Smooth muscle cell (in vitro differentiated cells): ENCODE measurements around the gene VAMP4. TPM values are rescaled to one million over a fixed set of nuclear protein-coding genes. Genes with fewer than 3 reads are reported as not detected.

Source experiments
- DNase-seq: peaks from one replicate; lab custom pipeline; 2025; ENCODE audit not compliant: unreplicated experiment; lab: John Stamatoyannopoulos, UW
- H2AFZ ChIP-seq: fragments of 200-600 bp; sonication (generic); 2 replicates; pipeline ENCODE4 v1.6.0; 2016; ENCODE audit warnings: antibody characterized with exemption, low read depth, mild to moderate bottlenecking
- H3F3A ChIP-seq: fragments of 200-600 bp; sonication (generic); 2 replicates; pipeline ENCODE4 v1.6.0; 2017; ENCODE audit warnings: antibody characterized with exemption, low read depth
- H3K27ac ChIP-seq: fragments of 200-600 bp; sonication (generic); 2 replicates; pipeline ENCODE4 v1.5.1; 2016; ENCODE audit warnings: low read depth, mild to moderate bottlenecking
- H3K27me3 ChIP-seq: fragments of 200-600 bp; sonication (generic); 2 replicates; pipeline ENCODE4 v1.6.1; 2016; ENCODE audit warnings: low read depth, mild to moderate bottlenecking
- H3K36me3 ChIP-seq: fragments of 200-600 bp; sonication (generic); 2 replicates; pipeline ENCODE4 v1.5.1; 2016; ENCODE audit warnings: low read depth
- H3K4me1 ChIP-seq: fragments of 200-600 bp; sonication (generic); 2 replicates; pipeline ENCODE4 v1.5.1; 2016; ENCODE audit warnings: low read depth
- H3K4me2 ChIP-seq: fragments of 200-600 bp; sonication (generic); 2 replicates; pipeline ENCODE4 v1.6.0; 2016; ENCODE audit warnings: mild to moderate bottlenecking
- H3K4me3 ChIP-seq: fragments of 200-600 bp; sonication (generic); 2 replicates; pipeline ENCODE4 v1.5.1; 2016; ENCODE audit warnings: mild to moderate bottlenecking
- H3K79me2 ChIP-seq: fragments of 200-600 bp; sonication (generic); 2 replicates; pipeline ENCODE4 v1.6.0; 2016; ENCODE audit warnings: low read depth, mild to moderate bottlenecking
- H3K9ac ChIP-seq: fragments of 200-600 bp; sonication (generic); 2 replicates; pipeline ENCODE4 v1.6.0; 2016; ENCODE audit warnings: low read depth
- H3K9me3 ChIP-seq: fragments of 200-600 bp; sonication (generic); replicated peaks from 2 replicates; pipeline ENCODE4 v1.5.1; 2016; ENCODE audit warnings: low read depth
- H4K20me1 ChIP-seq: fragments of 200-600 bp; sonication (generic); 2 replicates; pipeline ENCODE4 v1.6.0; 2016; ENCODE audit warnings: low read depth
- CTCF ChIP-seq: fragments of 200-600 bp; sonication (generic); IDR thresholded peaks from 2 replicates; pipeline ENCODE4 v1.5.1; 2017; ENCODE audit warnings: borderline replicate concordance, mild to moderate bottlenecking, antibody characterized with exemption; ENCODE audit not compliant: insufficient read depth, poor library complexity, severe bottlenecking
- WGBS: methylation state at CpG from one replicate; pipeline ENCODE4 v1.1.7; 2016; ENCODE audit warnings: low lambda C conversion rate; 5-methylcytosine and 5-hydroxymethylcytosine counted together
- polyA plus RNA-seq: library from polyadenylated mRNA; unstranded; fragments of >200 nt; fragmentation: Nextera tagmentation; extraction: Ambion mirVana; gene quantifications from 2 replicates; pipeline ENCODE4 v1.2.1, GENCODE V29; 2016
- total RNA-seq: library from RNA; depleted of rRNA; stranded (reverse); fragments of >200 nt; gene quantifications from 2 replicates; pipeline ENCODE4 v1.2.3, GENCODE V29; 2014

VAMP4 gene
- total and polyA plus RNA-seq, 2 experiments from 2014 or later: 15.2 to 17.4 TPM

- H3F3A ChIP-seq: no peaks in the 10 kb centered on the region
- H3K9me3 ChIP-seq: no peaks in the 10 kb centered on the region
- H3K9ac ChIP-seq: no peak overlapping the region
- no peak overlapping the region for H3K4me2 ChIP-seq
- 67% methylated on average over 3 of the region's 3 CpGs for WGBS
- no peaks in the 10 kb centered on the region for H3K79me2 ChIP-seq
- no peak overlapping the region for H2AFZ ChIP-seq
- peak; percentile 55 for TF ChIP-seq CTCF
- H3K27me3 ChIP-seq: no peaks in the 10 kb centered on the region
- H3K4me3 ChIP-seq: no peak overlapping the region
- H3K36me3 ChIP-seq: no peaks in the 10 kb centered on the region
- peaks cover 21% of the 10 kb centered on the region for H4K20me1 ChIP-seq
- peak overlapping the region; percentile 35 for H3K27ac ChIP-seq
- no peaks in the 10 kb centered on the region for H3K4me1 ChIP-seq
- DNase-seq: no peak
Measured at GRCh38 chr1:171715813-171716251, 26.0 kb downstream of the VAMP4 start.

- no peaks in the 10 kb centered on the region for H3K36me3 ChIP-seq
- no peak overlapping the region for H2AFZ ChIP-seq
- no peak for DNase-seq
- no peak overlapping the region for H3K9ac ChIP-seq
- peaks cover 4% of the 10 kb centered on the region for H4K20me1 ChIP-seq
- no peak overlapping the region for H3K27ac ChIP-seq
- H3K4me2 ChIP-seq: no peak overlapping the region
- WGBS: 97% methylated on average over 1 of the region's 1 CpG
- H3K4me3 ChIP-seq: no peak overlapping the region
- no peak for TF ChIP-seq CTCF
- H3K9me3 ChIP-seq: no peaks in the 10 kb centered on the region
- H3F3A ChIP-seq: no peaks in the 10 kb centered on the region
- no peaks in the 10 kb centered on the region for H3K4me1 ChIP-seq
- no peaks in the 10 kb centered on the region for H3K79me2 ChIP-seq
- H3K27me3 ChIP-seq: no peaks in the 10 kb centered on the region
Measured at GRCh38 chr1:171712341-171712740, 29.5 kb downstream of the VAMP4 start.

- H3K9ac ChIP-seq: no peak overlapping the region
- no peaks in the 10 kb centered on the region for H3K36me3 ChIP-seq
- H3K4me3 ChIP-seq: no peak overlapping the region
- no peaks in the 10 kb centered on the region for H3K27me3 ChIP-seq
- no peak overlapping the region for H3K27ac ChIP-seq
- H4K20me1 ChIP-seq: peaks cover 4% of the 10 kb centered on the region
- no peaks in the 10 kb centered on the region for H3K79me2 ChIP-seq
- H3F3A ChIP-seq: no peaks in the 10 kb centered on the region
- H2AFZ ChIP-seq: no peak overlapping the region
- H3K4me2 ChIP-seq: no peak overlapping the region
- H3K4me1 ChIP-seq: no peaks in the 10 kb centered on the region
- no peak for DNase-seq
- TF ChIP-seq CTCF: no peak
- 93% methylated on average over 4 of the region's 4 CpGs for WGBS
- H3K9me3 ChIP-seq: no peaks in the 10 kb centered on the region
Measured at GRCh38 chr1:171711643-171712042, 30.2 kb downstream of the VAMP4 start.

GRCh38 chr1:171707583-171707982 is 34.3 kb downstream of the VAMP4 start:
- 95% methylated on average over 3 of the region's 3 CpGs for WGBS
- no peaks in the 10 kb centered on the region for H3K36me3 ChIP-seq

More at GRCh38 chr1:171707583-171707982, 34.3 kb downstream of the VAMP4 start:
- Histone ChIP-seq H3K27me3 (no peaks in the 10 kb centered on the region), H4K20me1 (no peaks in the 10 kb centered on the region), H3K79me2 (no peaks in the 10 kb centered on the region), H3F3A (no peaks in the 10 kb centered on the region), H3K9ac (no peak overlapping the region), H2AFZ (no peak overlapping the region), H3K27ac (no peak overlapping the region), H3K4me3 (no peak overlapping the region), H3K4me1 (no peaks in the 10 kb centered on the region), H3K4me2 (no peak overlapping the region), H3K9me3 (no peaks in the 10 kb centered on the region)
- no peak for TF ChIP-seq CTCF
- DNase-seq: no peak
